Cardiac ventricle fibroblast (primary cell): ENCODE data around the gene MGST1. TPM values are rescaled to one million over a fixed set of nuclear protein-coding genes. Genes with fewer than 3 reads are reported as not detected.

Source experiments
- total RNA-seq: library from RNA; depleted of rRNA; stranded (reverse); fragments of >200 nt; gene quantifications from 2 replicates; pipeline ENCODE4 v1.2.3, GENCODE V29; 2015

MGST1 gene
- total RNA-seq: 598 and 774 TPM in 2 replicates

DNA sequence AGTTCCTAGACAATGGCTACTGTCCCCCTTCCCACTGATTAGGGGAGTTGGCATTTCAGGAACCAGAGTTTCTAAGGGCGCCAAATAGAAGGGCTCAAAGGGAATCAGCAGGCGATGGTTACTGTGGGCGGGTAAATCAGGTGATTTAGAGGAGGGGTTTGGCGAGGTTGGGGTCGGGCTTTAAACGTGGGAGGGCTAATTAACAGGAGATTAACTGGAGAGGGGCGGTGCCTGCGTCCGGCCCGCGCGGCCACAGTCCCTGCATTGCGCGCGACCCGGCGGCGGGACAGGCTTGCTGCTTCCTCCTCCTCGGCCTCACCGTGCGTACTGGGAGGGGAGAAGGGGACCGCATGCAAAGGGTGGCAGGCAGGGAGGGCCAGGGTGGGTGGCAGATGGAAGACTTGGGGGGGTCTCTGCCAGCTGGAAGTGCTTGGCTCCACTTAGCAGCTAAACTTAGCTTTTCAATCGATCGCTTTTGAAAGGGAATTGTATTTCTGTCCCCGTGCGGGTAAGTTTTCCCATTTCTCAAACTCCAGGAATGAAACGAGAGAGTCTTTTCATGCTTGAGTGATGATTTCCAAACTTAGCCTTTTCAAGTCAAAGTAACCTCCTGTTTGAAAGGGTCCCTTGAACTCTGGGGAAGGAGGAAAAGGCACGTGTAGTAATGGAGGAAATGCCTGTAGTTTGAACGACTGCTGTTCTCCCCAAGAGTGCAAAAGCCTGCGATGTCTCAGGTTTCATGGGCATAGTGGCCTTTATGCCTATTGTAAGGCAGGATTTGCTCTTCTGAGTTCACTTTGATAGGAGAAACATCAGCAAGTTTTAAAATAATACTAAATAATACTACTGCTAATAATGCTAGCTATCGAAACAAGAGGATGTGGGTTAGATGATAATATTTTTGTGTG is at the start of gene MGST1:
Gene MGST1, plus strand, starts transcription at position 255 of the 908 bp plus-strand sequence. CDS start 6,608 bp downstream, outside the sequence.

Other genes with a start within 250 kb of the MGST1 start
- not detected in 2 replicates for gene SLC15A5, start 70.0 kb upstream of the MGST1 start, total RNA-seq